WTC11 (cell line): ENCODE data around the gene SMCP. TPM values are rescaled to one million over a fixed set of nuclear protein-coding genes. Genes with fewer than 3 reads are reported as not detected.

Experiments
- ATAC-seq: fragments of 200-7000 bp; cut with Tn5 transposase; 2 replicates; pipeline ENCODE4 v1.10.0; 2021; ENCODE audit warnings: mild to moderate bottlenecking, moderate library complexity
- CTCF ChIA-PET: fragments of 300-600 bp; sonication (Branson Sonifier 250); formaldehyde crosslinking; loops from one replicate; lab custom pipeline; 2021; ENCODE audit warnings: antibody characterized with exemption; lab: Charles Lee
- POLR2A ChIA-PET: fragments of 350-600 bp; sonication (Branson Sonifier 250); formaldehyde crosslinking; loops from one replicate; lab custom pipeline; 2021; ENCODE audit warnings: antibody characterized with exemption; lab: Charles Lee
- DNase-seq: peaks from one replicate; pipeline ENCODE4 v3.0.0; 2021; ENCODE audit warnings: low spot score
- H3K27ac Mint-ChIP-seq: 2 replicates; pipeline ENCODE4 v1.8.0; 2021; ENCODE audit warnings: mixed read lengths
- H3K27me3 Mint-ChIP-seq: 2 replicates; pipeline ENCODE4 v1.8.0; 2021; ENCODE audit warnings: low read depth, mild to moderate bottlenecking, moderate library complexity, mixed read lengths
- H3K36me3 Mint-ChIP-seq: 2 replicates; pipeline ENCODE4 v1.8.0; 2021; ENCODE audit warnings: mixed read lengths
- H3K4me1 Mint-ChIP-seq: 2 replicates; pipeline ENCODE4 v1.8.0; 2022; ENCODE audit warnings: mixed read lengths
- H3K4me3 Mint-ChIP-seq: 2 replicates; pipeline ENCODE4 v1.8.0; 2021; ENCODE audit warnings: mild to moderate bottlenecking, moderate library complexity, mixed read lengths
- H3K9me3 Mint-ChIP-seq: 2 replicates; pipeline ENCODE4 v1.8.0; 2021; ENCODE audit warnings: mixed read lengths
- ARID4B ChIP-seq: sonication (generic); formaldehyde crosslinking; IDR thresholded peaks from 2 replicates; pipeline ENCODE4 v1.8.0; 2023; ENCODE audit warnings: missing genetic modification reagents, mild to moderate bottlenecking, borderline replicate concordance
- ATF3 ChIP-seq: sonication (generic); formaldehyde crosslinking; conservative IDR thresholded peaks from 2 replicates; pipeline ENCODE4 v1.8.1; 2022; ENCODE audit warnings: mild to moderate bottlenecking, missing genetic modification reagents
- CBFB ChIP-seq: sonication (generic); formaldehyde crosslinking; IDR thresholded peaks from 2 replicates; pipeline ENCODE4 v1.8.1; 2022; ENCODE audit warnings: mild to moderate bottlenecking, low read depth, missing genetic modification reagents
- CDX4 ChIP-seq: fragments of 250-450 bp; sonication (Bioruptor Pico); IDR thresholded peaks from 2 replicates; pipeline ENCODE4 v1.9.0; 2021; ENCODE audit warnings: moderate library complexity, mild to moderate bottlenecking, inconsistent platforms, borderline replicate concordance
- CREB1 ChIP-seq: sonication (generic); formaldehyde crosslinking; IDR thresholded peaks from 2 replicates; pipeline ENCODE4 v1.8.0; 2023; ENCODE audit warnings: mild to moderate bottlenecking, missing genetic modification reagents
- EMX1 ChIP-seq: fragments of 250-450 bp; sonication (Bioruptor Pico); IDR thresholded peaks from 2 replicates; pipeline ENCODE4 v1.8.0; 2021; ENCODE audit warnings: mild to moderate bottlenecking
- FOXP4 ChIP-seq: sonication (generic); formaldehyde crosslinking; IDR thresholded peaks from 2 replicates; pipeline ENCODE4 v1.8.0; 2022; ENCODE audit warnings: mild to moderate bottlenecking, missing genetic modification reagents
- HMGA2 ChIP-seq: fragments of 250-450 bp; sonication (Bioruptor Pico); IDR thresholded peaks from 2 replicates; pipeline ENCODE4 v1.4.0; 2021; ENCODE audit warnings: mild to moderate bottlenecking, moderate library complexity
- NFE2L1 ChIP-seq: sonication (generic); formaldehyde crosslinking; IDR thresholded peaks from 2 replicates; pipeline ENCODE4 v1.8.1; 2023; ENCODE audit warnings: missing genetic modification reagents
- NR2C2 ChIP-seq: sonication (generic); formaldehyde crosslinking; IDR thresholded peaks from 2 replicates; pipeline ENCODE4 v1.8.0; 2022; ENCODE audit warnings: mild to moderate bottlenecking, missing genetic modification reagents
- OVOL2 ChIP-seq: fragments of 250-450 bp; sonication (Bioruptor Pico); IDR thresholded peaks from 2 replicates; pipeline ENCODE4 v1.9.0; 2021; ENCODE audit warnings: mild to moderate bottlenecking, borderline replicate concordance
- TEAD4 ChIP-seq: sonication (generic); formaldehyde crosslinking; IDR thresholded peaks from 2 replicates; pipeline ENCODE4 v1.8.0; 2022; ENCODE audit warnings: mild to moderate bottlenecking, missing genetic modification reagents
- ZBTB21 ChIP-seq: sonication (generic); formaldehyde crosslinking; IDR thresholded peaks from 2 replicates; pipeline ENCODE4 v1.8.1; 2023; ENCODE audit warnings: mild to moderate bottlenecking, missing genetic modification reagents, borderline replicate concordance
- ZMAT4 ChIP-seq: fragments of 250-450 bp; sonication (Bioruptor Pico); IDR thresholded peaks from 2 replicates; pipeline ENCODE4 v1.9.0; 2021; ENCODE audit warnings: mild to moderate bottlenecking
- ZNF232 ChIP-seq: sonication (generic); formaldehyde crosslinking; IDR thresholded peaks from 2 replicates; pipeline ENCODE4 v1.8.0; 2022; ENCODE audit warnings: mild to moderate bottlenecking, missing genetic modification reagents
- ZSCAN18 ChIP-seq: fragments of 250-450 bp; sonication (Bioruptor Pico); IDR thresholded peaks from 2 replicates; pipeline ENCODE4 v2.1.2; 2022; ENCODE audit warnings: mild to moderate bottlenecking, moderate library complexity
- total RNA-seq: library from RNA; stranded (reverse); gene quantifications from 3 replicates; pipeline ENCODE4 v1.2.3, GENCODE V29; 2021

The SMCP gene
- total RNA-seq, 1 experiment from 2014 or later, result not detected

- TF ChIP-seq FOXP4 (CRISPR knock-in tag) (no peak), ZNF232 (CRISPR knock-in tag) (no peak), ZMAT4 (CRISPR knock-in tag) (no peak), NR2C2 (CRISPR knock-in tag) (no peak)
Observed at GRCh38 chr1:152926091-152926490, 48.0 kb downstream of the SMCP start (continued).

- CTCF ChIA-PET, result interaction anchor here (1.1 kb wide), 1 partner anchor 264 kb away, joined by 3 read pairs; no protein-coding TSS in a partner anchor
- no peak for DNase-seq
- H3K4me3 Mint-ChIP-seq, result no peak overlapping the region
- H3K4me1 Mint-ChIP-seq, result no peaks in the 10 kb centered on the region
- peaks cover 34% of the 10 kb centered on the region for H3K9me3 Mint-ChIP-seq
- peaks cover 22% of the 10 kb centered on the region for H3K36me3 Mint-ChIP-seq
- TF ChIP-seq CREB1 (no peak), ZBTB21 (CRISPR knock-in tag) (no peak), HMGA2 (CRISPR knock-in tag) (no peak), ARID4B (CRISPR knock-in tag) (no peak), EMX1 (CRISPR knock-in tag) (no peak), CDX4 (no peak), TEAD4 (CRISPR knock-in tag) (no peak), NFE2L1 (CRISPR knock-in tag) (no peak), OVOL2 (CRISPR knock-in tag) (no peak), CBFB (CRISPR knock-in tag) (no peak), ZSCAN18 (no peak)
- TF ChIP-seq, all 79 proteins: peak for 0
- POLR2A ChIA-PET, result no interaction called here
- no peaks in the 10 kb centered on the region for H3K27me3 Mint-ChIP-seq
- no peak overlapping the region for H3K27ac Mint-ChIP-seq
- ATAC-seq, result no peak
Observed at GRCh38 chr1:152928671-152929070, 50.5 kb downstream of the SMCP start.

- no peak overlapping the region for H3K27ac Mint-ChIP-seq
- DNase-seq (no peak), ATAC-seq (no peak)
- H3K4me1 Mint-ChIP-seq, result no peaks in the 10 kb centered on the region
- POLR2A ChIA-PET, result no interaction called here
- H3K27me3 Mint-ChIP-seq, result no peaks in the 10 kb centered on the region
- no peak for TF ChIP-seq CREB1
- TF ChIP-seq ATF3, result no peak
- no peak for TF ChIP-seq FOXP4 (CRISPR knock-in tag)
- H3K36me3 Mint-ChIP-seq, result peaks cover 8% of the 10 kb centered on the region
- peaks cover 23% of the 10 kb centered on the region for H3K9me3 Mint-ChIP-seq
- no peak overlapping the region for H3K4me3 Mint-ChIP-seq
- CTCF ChIA-PET, result no interaction called here
Observed at GRCh38 chr1:152932170-152932811, 54.2 kb downstream of the SMCP start.
